Frontal cortex (tissue), 4 donors: ENCODE measurements around the gene URI1. TPM values are rescaled to one million over a fixed set of nuclear protein-coding genes. Genes with fewer than 3 reads are reported as not detected.
A peak's percentile ranks its signal among the peaks of the same experiment; 100 is the strongest.
"Not testable (repeated sequence)": the region's sequence is repeated elsewhere in the genome, so short reads cannot be mapped to it uniquely, and the experiment has no call there.

Experiments used
- DNase-seq, 2 donors: peaks; one replicate each; pipeline ENCODE4 v3.0.0; 2012; ENCODE audit warnings: low spot score in 2 of 2
- FAIRE-seq: peaks from 2 replicates; lab custom pipeline; 2012; peaks lifted over from hg19 to GRCh38; lab: Jason Lieb, UNC
- total RNA-seq: library from RNA; depleted of rRNA; stranded (reverse); fragments of >200 nt; gene quantifications from one replicate; pipeline ENCODE4 v1.2.3, GENCODE V29; 2014
- donor health status: control.
- donor health status: control.
- donor health status: control.

The URI1 gene
- total RNA-seq, 1 donor from 2014 or later, result 117 TPM

GRCh38 chr19:29939628-29940027 is 2.4 kb upstream of the URI1 start:
- DNase-seq (no peak), FAIRE-seq (no peak)

- no peak for FAIRE-seq
- no peak for DNase-seq
These were observed 961 bp upstream of the URI1 start for GRCh38 chr19:29940971-29941585.

- DNase-seq (peak in 1 of 2 donors; percentile 64), FAIRE-seq (no peak)
These were observed 594 bp downstream of the URI1 start for GRCh38 chr19:29942404-29943261.

GRCh38 chr19:29943615-29944014 is 1.6 kb downstream of the URI1 start:
- no peak for DNase-seq
- no peak for FAIRE-seq

GRCh38 chr19:29944390-29945012 is 2.5 kb downstream of the URI1 start:
- DNase-seq (no peak), FAIRE-seq (no peak)

GRCh38 chr19:29945017-29945416 is 3.0 kb downstream of the URI1 start:
- FAIRE-seq (no peak), DNase-seq (no peak)

GRCh38 chr19:29945433-29945832 is 3.4 kb downstream of the URI1 start:
- DNase-seq, result no peak
- FAIRE-seq, result no peak

GRCh38 chr19:29946645-29947044 is 4.6 kb downstream of the URI1 start:
- FAIRE-seq (no peak), DNase-seq (no peak)

GRCh38 chr19:29947871-29948270 is 5.8 kb downstream of the URI1 start:
- FAIRE-seq, result no peak
- no peak for DNase-seq

GRCh38 chr19:29948759-29949470 is 6.9 kb downstream of the URI1 start:
- not testable (repeated sequence) for FAIRE-seq, DNase-seq

- DNase-seq (no peak), FAIRE-seq (no peak)
These were observed 10.1 kb downstream of the URI1 start for GRCh38 chr19:29952177-29952576.

GRCh38 chr19:29952646-29953045 is 10.6 kb downstream of the URI1 start:
- FAIRE-seq (no peak), DNase-seq (no peak)

- no peak for DNase-seq
- FAIRE-seq, result no peak
These were observed 11.6 kb downstream of the URI1 start for GRCh38 chr19:29953352-29954247.

- FAIRE-seq (no peak), DNase-seq (no peak)
These were observed 14.8 kb downstream of the URI1 start for GRCh38 chr19:29956855-29957254.

- DNase-seq (no peak), FAIRE-seq (no peak)
These were observed 19.3 kb downstream of the URI1 start for GRCh38 chr19:29961311-29961710.

- FAIRE-seq, result no peak
- no peak for DNase-seq
These were observed 20.8 kb downstream of the URI1 start for GRCh38 chr19:29962793-29963192.

GRCh38 chr19:29963576-29963975 is 21.5 kb downstream of the URI1 start:
- DNase-seq (no peak), FAIRE-seq (no peak)

- no peak for DNase-seq
- FAIRE-seq, result no peak
These were observed 22.1 kb downstream of the URI1 start for GRCh38 chr19:29964171-29964570.

GRCh38 chr19:29965492-29965891 is 23.5 kb downstream of the URI1 start:
- FAIRE-seq, result no peak
- DNase-seq, result no peak
